H1 (cell line): ENCODE data around the gene IFRD1. TPM values are rescaled to one million over a fixed set of nuclear protein-coding genes. Genes with fewer than 3 reads are reported as not detected.

ENCODE experiments used
- CTCF ChIA-PET: fragments of 300-600 bp; sonication (Branson Sonifier 250); formaldehyde crosslinking; loops from one replicate; lab custom pipeline; 2021; ENCODE audit not compliant: partially characterized antibody; lab: Charles Lee
- POLR2A ChIA-PET: fragments of 300-600 bp; sonication (Branson Sonifier 250); formaldehyde crosslinking; loops from one replicate; lab custom pipeline; 2021; ENCODE audit warnings: inconsistent platforms; ENCODE audit not compliant: partially characterized antibody; lab: Charles Lee
- DNase-seq, 2 experiments: peaks; one replicate each; pipeline versions ENCODE4 v3.0.0 to v3.0.0-alpha.2; 2010 to 2022; ENCODE audit warnings: low spot score in 2 of 2, low read depth in 1 of 2, mixed read lengths in 1 of 2
- FAIRE-seq: peaks from 2 replicates; lab custom pipeline; 2011; peaks lifted over from hg19 to GRCh38; lab: Jason Lieb, UNC
- H2AFZ ChIP-seq: 2 replicates; pipeline ENCODE4 v1.8.1; 2012; ENCODE audit warnings: low read length, inconsistent platforms
- H2AK5ac ChIP-seq: 2 replicates; pipeline ENCODE4 v1.6.1; 2013; ENCODE audit warnings: low read depth, low read length
- H2BK120ac ChIP-seq: replicated peaks from 2 replicates; pipeline ENCODE3; 2013; ENCODE audit warnings: low read depth, low read length, inconsistent platforms
- H2BK12ac ChIP-seq: 2 replicates; pipeline ENCODE4 v1.6.1; 2013; ENCODE audit warnings: low read depth, low read length
- H2BK15ac ChIP-seq: 2 replicates; pipeline ENCODE4 v1.6.1; 2013; ENCODE audit warnings: low read length
- H2BK20ac ChIP-seq: 2 replicates; pipeline ENCODE4 v1.6.1; 2013; ENCODE audit warnings: low read length
- H2BK5ac ChIP-seq: 2 replicates; pipeline ENCODE4 v1.6.1; 2013; ENCODE audit warnings: low read depth, low read length
- H3K14ac ChIP-seq: 2 replicates; pipeline ENCODE4 v1.6.1; 2013; ENCODE audit warnings: inconsistent platforms; ENCODE audit not compliant: insufficient read length
- H3K18ac ChIP-seq: 2 replicates; pipeline ENCODE4 v1.6.1; 2013; ENCODE audit warnings: low read length; ENCODE audit errors: extremely low read depth
- H3K23ac ChIP-seq: 2 replicates; pipeline ENCODE4 v1.6.1; 2013; ENCODE audit warnings: inconsistent platforms; ENCODE audit not compliant: insufficient read length
- H3K23me2 ChIP-seq: 2 replicates; pipeline ENCODE4 v1.6.1; 2013; ENCODE audit warnings: low read depth, low read length
- H3K27ac ChIP-seq: 2 replicates; pipeline ENCODE4 v1.6.1; 2011; ENCODE audit warnings: low read depth, low read length, inconsistent platforms
- H3K27me3 ChIP-seq, 4 experiments: replicated peaks in 1 of 4; 1 replicate in 1 of 4; 2 replicates in 3 of 4; pipeline versions ENCODE4 v1.6.1 to v1.8.1; 2011 to 2013; ENCODE audit warnings: low read length in 3 of 4, mild to moderate bottlenecking in 3 of 4, inconsistent platforms in 2 of 4, mixed read lengths in 2 of 4, moderate library complexity in 1 of 4; ENCODE audit not compliant: control insufficient read depth in 3 of 4, insufficient read depth in 3 of 4; ENCODE audit errors: extremely low read depth in 1 of 4
- H3K36me3 ChIP-seq, 4 experiments: 2 replicates each; pipeline versions ENCODE4 v1.6.1 to v1.8.1; 2011 to 2013; ENCODE audit warnings: mild to moderate bottlenecking in 4 of 4, low read length in 3 of 4, moderate library complexity in 2 of 4, control low read depth in 1 of 4, inconsistent platforms in 1 of 4; ENCODE audit not compliant: insufficient read depth in 4 of 4, control insufficient read depth in 2 of 4
- H3K4ac ChIP-seq: replicated peaks from 2 replicates; pipeline ENCODE3; 2013; ENCODE audit warnings: low read length, low read depth, mixed read lengths, inconsistent platforms; ENCODE audit not compliant: insufficient read length
- H3K4me1 ChIP-seq, 4 experiments: replicated peaks in 1 of 4; 1 replicate in 1 of 4; 2 replicates in 3 of 4; pipeline versions ENCODE4 v1.6.1 to v1.8.1; 2011 to 2013; ENCODE audit warnings: low read length in 3 of 4, inconsistent platforms in 2 of 4, mixed read lengths in 1 of 4; ENCODE audit not compliant: insufficient read depth in 4 of 4, control insufficient read depth in 3 of 4
- H3K4me2 ChIP-seq, 2 experiments: 2 replicates each; pipeline versions ENCODE4 v1.6.1 to v1.8.1; 2011 to 2013; ENCODE audit warnings: low read depth in 2 of 2, low read length in 2 of 2, control low read depth in 1 of 2, inconsistent platforms in 1 of 2, mild to moderate bottlenecking in 1 of 2; ENCODE audit not compliant: insufficient read depth in 1 of 2
- H3K4me3 ChIP-seq, 4 experiments: fragments of 200-600, 300-600 bp in 1 of 4; sonication (generic), shearing (Covaris generic), sonication (Bioruptor Twin) in 1 of 4; 2 replicates each; pipeline versions ENCODE4 v1.5.1 to v1.8.1; 2011 to 2016; ENCODE audit warnings: low read length in 4 of 4, low read depth in 3 of 4, control low read depth in 2 of 4, inconsistent platforms in 2 of 4, mild to moderate bottlenecking in 2 of 4, mixed read lengths in 1 of 4, moderate library complexity in 1 of 4; ENCODE audit not compliant: insufficient read depth in 2 of 4; ENCODE audit errors: extremely low read depth in 1 of 4
- H3K56ac ChIP-seq: replicated peaks from 2 replicates; pipeline ENCODE3; 2013; ENCODE audit warnings: low read depth, mild to moderate bottlenecking, mixed read lengths, low read length, inconsistent platforms; ENCODE audit not compliant: insufficient read length
- H3K79me1 ChIP-seq: 2 replicates; pipeline ENCODE4 v1.6.1; 2013; ENCODE audit warnings: low read depth, low read length, control low read depth
- H3K79me2 ChIP-seq, 2 experiments: 2 replicates each; pipeline versions ENCODE4 v1.6.1 to v1.8.1; 2012 to 2013; ENCODE audit warnings: low read length in 2 of 2, mild to moderate bottlenecking in 2 of 2, inconsistent platforms in 1 of 2; ENCODE audit not compliant: insufficient read depth in 2 of 2, control insufficient read depth in 1 of 2
- H3K9ac ChIP-seq, 4 experiments: replicated peaks in 1 of 4; 1 replicate in 1 of 4; 2 replicates in 3 of 4; pipeline versions ENCODE4 v1.6.1 to v1.8.1; 2011 to 2013; ENCODE audit warnings: low read depth in 3 of 4, low read length in 3 of 4, control low read depth in 2 of 4, mild to moderate bottlenecking in 2 of 4, moderate library complexity in 2 of 4, inconsistent platforms in 1 of 4; ENCODE audit errors: extremely low read depth in 1 of 4
- H3K9me3 ChIP-seq, 2 experiments: 2 replicates each; pipeline versions ENCODE4 v1.6.1 to v1.8.1; 2012 to 2013; ENCODE audit warnings: mild to moderate bottlenecking in 2 of 2, moderate library complexity in 2 of 2, control low read depth in 1 of 2, inconsistent platforms in 1 of 2, low read depth in 1 of 2, low read length in 1 of 2, mixed read lengths in 1 of 2; ENCODE audit not compliant: insufficient read depth in 2 of 2
- H4K20me1 ChIP-seq, 2 experiments: replicated peaks in 1 of 2; 2 replicates each; pipeline versions ENCODE3 to v1.8.1; 2011 to 2013; ENCODE audit warnings: inconsistent platforms in 2 of 2, low read length in 2 of 2, mild to moderate bottlenecking in 1 of 2; ENCODE audit not compliant: insufficient read depth in 2 of 2, control insufficient read depth in 1 of 2
- H4K5ac ChIP-seq: 2 replicates; pipeline ENCODE4 v1.6.1; 2013; ENCODE audit warnings: low read length, low read depth, mixed read lengths, inconsistent platforms; ENCODE audit not compliant: insufficient read length
- H4K8ac ChIP-seq: 2 replicates; pipeline ENCODE4 v1.8.0; 2013; ENCODE audit warnings: mild to moderate bottlenecking, moderate library complexity, low read length, inconsistent platforms; ENCODE audit not compliant: insufficient read depth; ENCODE audit errors: extremely low read depth
- H4K91ac ChIP-seq: replicated peaks from 2 replicates; pipeline ENCODE3; 2013; ENCODE audit warnings: low read length, mixed read lengths, inconsistent platforms; ENCODE audit not compliant: insufficient read length
- ATF3 ChIP-seq: IDR thresholded peaks from 2 replicates; pipeline ENCODE4 v1.6.1; 2011; ENCODE audit warnings: low read depth, mild to moderate bottlenecking, low read length; ENCODE audit not compliant: insufficient read depth
- CHD2 ChIP-seq: IDR thresholded peaks from 2 replicates; pipeline ENCODE4 v1.6.1; 2012; ENCODE audit warnings: low read length, improper control_type of control experiment
- CTCF ChIP-seq, 3 experiments: IDR thresholded peaks; 1 replicate in 2 of 3; 2 replicates in 1 of 3; pipeline versions ENCODE4 v1.5.1 to v1.6.1; 2011; ENCODE audit warnings: low read length in 3 of 3, mild to moderate bottlenecking in 3 of 3, inconsistent platforms in 2 of 3, low read depth in 1 of 3, moderate library complexity in 1 of 3; ENCODE audit not compliant: insufficient read depth in 1 of 3; ENCODE audit errors: control extremely low read depth in 1 of 3
- GTF2F1 ChIP-seq: IDR thresholded peaks from 2 replicates; pipeline ENCODE4 v1.6.1; 2012; ENCODE audit warnings: low read depth, low read length, improper control_type of control experiment, borderline replicate concordance
- KDM4A ChIP-seq: IDR thresholded peaks from one replicate; pipeline ENCODE4 v1.7.1; 2012; ENCODE audit warnings: low read depth, mild to moderate bottlenecking, moderate library complexity, low read length, inconsistent platforms; ENCODE audit not compliant: severe bottlenecking
- RXRA ChIP-seq: IDR thresholded peaks from 2 replicates; pipeline ENCODE4 v1.6.1; 2011; ENCODE audit warnings: low read depth, mild to moderate bottlenecking, low read length, moderate library complexity; ENCODE audit not compliant: insufficient read depth
- SIN3A ChIP-seq, 2 experiments: IDR thresholded peaks in 1 of 2; conservative IDR thresholded peaks in 1 of 2; 2 replicates each; pipeline ENCODE4 v1.6.1; 2011 to 2012; ENCODE audit warnings: low read length in 2 of 2, improper control_type of control experiment in 1 of 2, low read depth in 1 of 2, mild to moderate bottlenecking in 1 of 2
- SIRT6 ChIP-seq: IDR thresholded peaks from one replicate; pipeline ENCODE4 v1.7.1; 2012; ENCODE audit warnings: low read length, inconsistent platforms
- SP2 ChIP-seq: IDR thresholded peaks from 2 replicates; pipeline ENCODE4 v1.6.1; 2012; ENCODE audit warnings: mild to moderate bottlenecking, low read length, inconsistent platforms
- SP4 ChIP-seq: IDR thresholded peaks from 2 replicates; pipeline ENCODE4 v1.6.1; 2012; ENCODE audit warnings: low read length, inconsistent platforms
- YY1 ChIP-seq: IDR thresholded peaks from 2 replicates; pipeline ENCODE4 v1.6.1; 2011; ENCODE audit warnings: low read depth, mild to moderate bottlenecking, low read length
- WGBS, 2 experiments: shearing (Covaris generic) in 1 of 2; methylation state at CpG; one replicate each; pipeline versions ENCODE4 v1.1.6 to v1.1.7; 2013 to 2015; ENCODE audit warnings: low lambda C conversion rate in 2 of 2, mixed read lengths in 2 of 2, inconsistent platforms in 1 of 2, low coverage in 1 of 2, missing lambda C conversion rate in 1 of 2; ENCODE audit not compliant: insufficient replicate concordance in 2 of 2, insufficient coverage in 1 of 2, insufficient read length in 1 of 2; ENCODE audit errors: extremely low coverage in 1 of 2, missing lambda C conversion rate in 1 of 2; 5-methylcytosine and 5-hydroxymethylcytosine counted together
- polyA plus RNA-seq, 7 experiments: library from polyadenylated mRNA; depleted of rRNA in 3 of 7; stranded (reverse) in 5 of 7; unstranded in 2 of 7; fragments of >200 nt in 5 of 7; fragments of 200-250 nt in 2 of 7; gene quantifications; 1 replicate in 5 of 7; 2 replicates in 1 of 7; 4 replicates in 1 of 7; pipeline versions ENCODE4 v1.2.1 to v1.2.3, GENCODE V29; 2011 to 2013; ENCODE audit warnings: missing spikeins in 2 of 7, mixed read lengths in 2 of 7
- total RNA-seq: library from RNA; stranded (reverse); fragmentation: NEBNext Ultra II Directional; extraction: Animal tissue kit (Norgen Biotek cat#: 25700); gene quantifications from 2 replicates; pipeline ENCODE4 v1.2.1, GENCODE V29; 2021

The IFRD1 gene
- total and polyA plus RNA-seq, 2 of the 8 experiments (the other 6 are each of a cell fraction or from before 2014, with no cell fraction given) = 23.0 to 50.4 TPM

GRCh38 chr7:112437072-112437471 is 13.2 kb upstream of the IFRD1 start:
- no peak for FAIRE-seq
- no peak overlapping the region for H3K4me2 ChIP-seq
- H3K9ac ChIP-seq = no peak overlapping the region
- no peak overlapping the region for H3K4ac ChIP-seq
- H3K4me1 ChIP-seq = no peaks in the 10 kb centered on the region
- H2BK20ac ChIP-seq = no peak overlapping the region
- no peak overlapping the region for H3K4me3 ChIP-seq
- H2BK5ac ChIP-seq = no peak overlapping the region
- no peak overlapping the region for H2BK15ac ChIP-seq
- no peak overlapping the region for H3K18ac ChIP-seq
- H3K27me3 ChIP-seq = no peaks in the 10 kb centered on the region
- H2AK5ac ChIP-seq = no peak overlapping the region
- no peak for DNase-seq
- H4K20me1 ChIP-seq = no peaks in the 10 kb centered on the region
- POLR2A ChIA-PET = interaction anchor here (4.0 kb wide), 1 partner anchor 13 kb away, joined by 49 read pairs; the partner anchor contains the start of gene IFRD1
- no peak overlapping the region for H4K91ac ChIP-seq
- H3K79me1 ChIP-seq = no peaks in the 10 kb centered on the region
- H2BK120ac ChIP-seq = no peak overlapping the region
- H3K56ac ChIP-seq = no peak overlapping the region
- H3K36me3 ChIP-seq = no peaks in the 10 kb centered on the region
- no peak overlapping the region for H4K8ac ChIP-seq
- H2AFZ ChIP-seq = no peak overlapping the region
- CTCF ChIA-PET = interaction anchor here (0.7 to 1.4 kb wide), 3 partner anchors 9 to 102 kb away, joined by 3 to 6 read pairs (median 4); no protein-coding TSS in a partner anchor
- H3K79me2 ChIP-seq = no peaks in the 10 kb centered on the region
- H3K14ac ChIP-seq = no peak overlapping the region
- H3K27ac ChIP-seq = no peak overlapping the region
- H2BK12ac ChIP-seq = no peak overlapping the region
- H3K23me2 ChIP-seq = no peaks in the 10 kb centered on the region
- 83% methylated on average over 1 of the region's 1 CpG; no CpG with 5 or more reads in 1 of the 2 experiments for WGBS, 2 experiments
- no peaks in the 10 kb centered on the region for H3K9me3 ChIP-seq
- H4K5ac ChIP-seq = no peak overlapping the region
- no peak overlapping the region for H3K23ac ChIP-seq
- no peak for TF ChIP-seq CHD2
- no peak for TF ChIP-seq SIRT6
- TF ChIP-seq SIN3A (conservative IDR thresholded peaks at IDR 0.05 in 1 of 2, IDR thresholded peaks at IDR 0.05 in 1 of 2; ENCODE audit: low read depth in 1 of 2, low read length in 2 of 2) = no peak
- no peak for TF ChIP-seq RXRA
- no peak for TF ChIP-seq GTF2F1
- TF ChIP-seq KDM4A = no peak
- no peak for TF ChIP-seq CTCF (IDR thresholded peaks at IDR 0.05; ENCODE audit: control extremely low read depth in 1 of 3, insufficient read depth in 1 of 3, low read depth in 1 of 3, low read length in 3 of 3)
- no peak for TF ChIP-seq SP4
- TF ChIP-seq ATF3 = no peak
- no peak for TF ChIP-seq YY1
- TF ChIP-seq SP2 = no peak
